A673 (cell line): ENCODE data around the gene ATP1A1. TPM values are rescaled to one million over a fixed set of nuclear protein-coding genes. Genes with fewer than 3 reads are reported as not detected.

Experiments
- BruUV-seq: library from RNA; stranded (reverse); fragments of 400-500 nt; replicated peaks from 2 replicates; lab custom pipeline; 2021; lab: Mats Ljungman, UMichigan
- CTCF ChIA-PET: fragments of 300-600 bp; sonication (Branson Sonifier 250); formaldehyde crosslinking; loops from one replicate; lab custom pipeline; 2022; ENCODE audit warnings: antibody characterized with exemption; lab: Charles Lee
- POLR2A ChIA-PET: fragments of 300-600 bp; sonication (Branson Sonifier 250); formaldehyde crosslinking; loops from one replicate; lab custom pipeline; 2022; ENCODE audit warnings: antibody characterized with exemption; ENCODE audit not compliant: low non-redundant PET; lab: Charles Lee
- DNase-seq: peaks from one replicate; pipeline ENCODE4 v3.0.0-alpha.2; 2015; ENCODE audit warnings: low spot score
- H3K27ac ChIP-seq: fragments of 200-600 bp; sonication (generic); 2 replicates; pipeline ENCODE4 v1.5.1; 2016; ENCODE audit warnings: mixed run types, low read depth, mild to moderate bottlenecking, mixed read lengths, antibody characterized with exemption, low read length; ENCODE audit not compliant: poor library complexity, severe bottlenecking
- H3K27me3 ChIP-seq: fragments of 200-600 bp; sonication (generic); replicated peaks from 2 replicates; pipeline ENCODE4 v1.6.1; 2017; ENCODE audit warnings: mixed run types, low read depth, mild to moderate bottlenecking, mixed read lengths, antibody characterized with exemption, low read length; ENCODE audit not compliant: insufficient read depth, poor library complexity
- H3K36me3 ChIP-seq: fragments of 200-600 bp; sonication (generic); 2 replicates; pipeline ENCODE4 v1.6.1; 2016; ENCODE audit warnings: mixed run types, mild to moderate bottlenecking, mixed read lengths, antibody characterized with exemption, low read length; ENCODE audit not compliant: insufficient read depth, poor library complexity, severe bottlenecking
- H3K4me1 ChIP-seq: fragments of 200-600 bp; sonication (generic); 2 replicates; pipeline ENCODE4 v1.6.1; 2017; ENCODE audit warnings: mixed run types, mild to moderate bottlenecking, mixed read lengths, antibody characterized with exemption, low read length; ENCODE audit not compliant: insufficient read depth, poor library complexity, severe bottlenecking
- H3K4me3 ChIP-seq: fragments of 200-600 bp; sonication (generic); 2 replicates; pipeline ENCODE4 v1.5.1; 2016; ENCODE audit warnings: low read depth, mixed run types, mild to moderate bottlenecking, mixed read lengths, low read length; ENCODE audit not compliant: poor library complexity, severe bottlenecking
- H3K9me3 ChIP-seq: fragments of 200-600 bp; sonication (generic); 2 replicates; pipeline ENCODE4 v1.6.1; 2016; ENCODE audit warnings: mixed run types, low read depth, mild to moderate bottlenecking, mixed read lengths, antibody characterized with exemption, low read length; ENCODE audit not compliant: poor library complexity, severe bottlenecking
- EZH2 ChIP-seq: fragments of 200-600 bp; sonication (generic); IDR thresholded peaks from 2 replicates; pipeline ENCODE4 v1.6.1; 2017; ENCODE audit warnings: borderline replicate concordance, low read depth, mild to moderate bottlenecking, mixed read lengths, antibody characterized with exemption, low read length; ENCODE audit not compliant: poor library complexity, severe bottlenecking
- intact Hi-C: fragments of 100-400 bp; cut with micrococcal nuclease; formaldehyde crosslinking; loops from one replicate; pipeline ENCODE4 v1.10.0; 2022; ENCODE audit not compliant: unreplicated experiment
- total RNA-seq: library from RNA; stranded (reverse); gene quantifications from 2 replicates; pipeline ENCODE4 v1.2.3, GENCODE V29; 2021
- TF ChIP-seq, protein P1 (sequence below): fragments of 300-800, 200-600 bp; sonication (generic); conservative IDR thresholded peaks from 2 replicates; pipeline ENCODE4 v1.5.1; 2017; ENCODE audit warnings: low read depth, mild to moderate bottlenecking, antibody characterized with exemption, low read length, moderate library complexity, mixed read lengths

ATP1A1 gene
- total RNA-seq, 1 experiment from 2014 or later = 1,420 TPM

DNA sequence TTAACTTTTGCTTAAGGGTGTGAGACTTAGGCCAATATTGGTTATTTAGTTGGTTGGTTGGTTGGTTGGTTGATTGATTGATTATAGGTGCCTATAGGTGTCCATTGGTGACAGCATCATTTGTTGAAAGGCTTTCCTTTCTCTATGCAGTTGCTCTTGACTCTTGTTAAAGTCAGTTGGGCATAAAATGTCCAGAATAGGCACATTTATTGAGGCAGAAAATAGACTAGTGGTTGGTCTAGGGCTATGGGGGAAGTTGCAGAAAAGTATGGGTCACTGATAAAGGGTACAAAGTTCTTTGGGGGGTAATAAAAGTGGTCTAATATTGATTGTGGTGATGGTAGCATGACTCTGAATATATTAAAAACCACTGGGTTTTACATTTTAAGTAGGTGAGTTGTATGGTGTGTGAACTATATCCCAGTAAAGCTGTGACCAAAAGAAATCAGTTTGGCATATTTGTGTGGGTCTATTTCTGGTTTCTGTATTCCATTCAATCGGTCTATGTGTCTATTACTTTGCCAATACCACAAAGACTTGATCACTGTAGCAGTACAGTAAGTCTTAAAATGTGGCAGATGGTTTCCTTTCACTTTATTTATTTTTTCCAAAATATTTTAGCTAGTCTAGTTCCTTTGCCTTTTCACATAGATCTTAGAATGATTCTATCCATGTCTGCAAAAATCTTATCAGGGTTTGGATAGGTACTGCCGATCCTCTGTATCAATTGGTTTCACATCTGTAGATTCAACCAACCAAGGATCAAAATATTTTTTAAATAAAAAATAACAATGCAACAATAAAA, 63.0 kb downstream of the ATP1A1 start:
- no peak for TF ChIP-seq EZH2
- TF ChIP-seq, protein P1, sequence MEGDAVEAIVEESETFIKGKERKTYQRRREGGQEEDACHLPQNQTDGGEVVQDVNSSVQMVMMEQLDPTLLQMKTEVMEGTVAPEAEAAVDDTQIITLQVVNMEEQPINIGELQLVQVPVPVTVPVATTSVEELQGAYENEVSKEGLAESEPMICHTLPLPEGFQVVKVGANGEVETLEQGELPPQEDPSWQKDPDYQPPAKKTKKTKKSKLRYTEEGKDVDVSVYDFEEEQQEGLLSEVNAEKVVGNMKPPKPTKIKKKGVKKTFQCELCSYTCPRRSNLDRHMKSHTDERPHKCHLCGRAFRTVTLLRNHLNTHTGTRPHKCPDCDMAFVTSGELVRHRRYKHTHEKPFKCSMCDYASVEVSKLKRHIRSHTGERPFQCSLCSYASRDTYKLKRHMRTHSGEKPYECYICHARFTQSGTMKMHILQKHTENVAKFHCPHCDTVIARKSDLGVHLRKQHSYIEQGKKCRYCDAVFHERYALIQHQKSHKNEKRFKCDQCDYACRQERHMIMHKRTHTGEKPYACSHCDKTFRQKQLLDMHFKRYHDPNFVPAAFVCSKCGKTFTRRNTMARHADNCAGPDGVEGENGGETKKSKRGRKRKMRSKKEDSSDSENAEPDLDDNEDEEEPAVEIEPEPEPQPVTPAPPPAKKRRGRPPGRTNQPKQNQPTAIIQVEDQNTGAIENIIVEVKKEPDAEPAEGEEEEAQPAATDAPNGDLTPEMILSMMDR = no peak
- CTCF ChIA-PET = no interaction called here
- POLR2A ChIA-PET = no interaction called here

GRCh38 chr1:116436611-116436970, 63.5 kb downstream of the ATP1A1 start:
- Histone ChIP-seq H3K27me3 (no peaks in the 10 kb centered on the region), H3K9me3 (no peaks in the 10 kb centered on the region), H3K4me1 (no peaks in the 10 kb centered on the region), H3K4me3 (no peak overlapping the region), H3K36me3 (no peaks in the 10 kb centered on the region), H3K27ac (no peak overlapping the region)
- no peak for DNase-seq
- TF ChIP-seq, protein P1 = no peak
- no peak for TF ChIP-seq EZH2
- intact Hi-C loops = no loop called here
- ChIA-PET CTCF (no interaction called here), POLR2A (no interaction called here)
- BruUV-seq = no TSS peak

More for the DNA sequence above, 63.0 kb downstream of the ATP1A1 start:
- H3K27me3 ChIP-seq = no peaks in the 10 kb centered on the region
- H3K4me3 ChIP-seq = no peak overlapping the region
- no TSS peak for BruUV-seq
- no peak overlapping the region for H3K27ac ChIP-seq
- no peaks in the 10 kb centered on the region for H3K4me1 ChIP-seq
- intact Hi-C loops = no loop called here
- DNase-seq = no peak
- no peaks in the 10 kb centered on the region for H3K36me3 ChIP-seq
- H3K9me3 ChIP-seq = no peaks in the 10 kb centered on the region

GRCh38 chr1:116439701-116440100, 66.7 kb downstream of the ATP1A1 start:
- H3K4me3 ChIP-seq = no peak overlapping the region

More at GRCh38 chr1:116439701-116440100, 66.7 kb downstream of the ATP1A1 start:
- H3K27me3 ChIP-seq = no peaks in the 10 kb centered on the region
- DNase-seq = no peak
- CTCF ChIA-PET = no interaction called here
- H3K4me1 ChIP-seq = no peaks in the 10 kb centered on the region
- H3K9me3 ChIP-seq = no peaks in the 10 kb centered on the region
- no peaks in the 10 kb centered on the region for H3K36me3 ChIP-seq
- POLR2A ChIA-PET = no interaction called here
- intact Hi-C loops = no loop called here
- TF ChIP-seq, protein P1 = no peak
- TF ChIP-seq EZH2 = no peak
- H3K27ac ChIP-seq = no peak overlapping the region
- no TSS peak for BruUV-seq
